H1 (cell line): Measurements from ENCODE around the gene RNF220. TPM values are rescaled to one million over a fixed set of nuclear protein-coding genes. Genes with fewer than 3 reads are reported as not detected.

Source experiments
- ATF2 ChIP-seq: IDR thresholded peaks from 2 replicates; pipeline ENCODE4 v1.6.1; 2012; ENCODE audit warnings: low read length, inconsistent platforms
- MAX ChIP-seq: IDR thresholded peaks from 2 replicates; pipeline ENCODE4 v1.6.1; 2012; ENCODE audit warnings: inconsistent platforms
- SAP30 ChIP-seq: fragments of 300-600 bp; sonication (generic); IDR thresholded peaks from 2 replicates; pipeline ENCODE4 v1.7.1; 2012; ENCODE audit warnings: low read length, moderate library complexity, mild to moderate bottlenecking, inconsistent platforms; ENCODE audit not compliant: insufficient read depth, insufficient replicate concordance
- polyA plus RNA-seq, 7 experiments: library from polyadenylated mRNA; depleted of rRNA in 3 of 7; stranded (reverse) in 5 of 7; unstranded in 2 of 7; fragments of >200 nt in 5 of 7; fragments of 200-250 nt in 2 of 7; gene quantifications; 1 replicate in 5 of 7; 2 replicates in 1 of 7; 4 replicates in 1 of 7; pipeline versions ENCODE4 v1.2.1 to v1.2.3, GENCODE V29; 2011 to 2013; ENCODE audit warnings: missing spikeins in 2 of 7, mixed read lengths in 2 of 7
- total RNA-seq: library from RNA; stranded (reverse); fragmentation: NEBNext Ultra II Directional; extraction: Animal tissue kit (Norgen Biotek cat#: 25700); gene quantifications from 2 replicates; pipeline ENCODE4 v1.2.1, GENCODE V29; 2021

The RNF220 gene
- total and polyA plus RNA-seq, 2 of the 8 experiments (the other 6 are each of a cell fraction or from before 2014, with no cell fraction given) = 123 to 160 TPM

- TF ChIP-seq ATF2 = no peak
- no peak for TF ChIP-seq SAP30
- TF ChIP-seq MAX = no peak
- TF ChIP-seq, all 59 proteins: peak for 0
Measured at GRCh38 chr1:44512313-44512885, 107.3 kb downstream of the RNF220 start (continued).
